Measurements from ENCODE around the gene NRXN3.

NRXN3 gene

DNA sequence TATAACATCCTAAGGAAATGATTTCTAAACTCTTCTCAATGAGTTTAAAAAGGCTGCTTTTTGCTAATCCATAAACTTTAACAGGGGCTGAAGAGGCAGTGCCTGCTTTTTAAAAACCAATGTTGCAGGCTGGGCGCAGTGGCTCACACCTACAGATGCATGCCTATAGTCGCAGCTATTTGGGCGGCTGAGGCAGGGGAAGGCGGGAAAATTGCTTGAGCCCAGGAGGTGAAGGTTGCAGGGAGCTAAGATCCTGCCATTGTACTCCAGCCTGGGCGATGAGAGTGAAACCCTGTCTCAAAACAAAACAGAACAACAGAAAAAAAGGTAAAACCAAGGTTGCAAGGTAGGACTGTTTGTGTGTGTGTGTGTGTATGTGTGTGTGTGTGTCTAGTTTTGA lies 1509.9 kb downstream of the NRXN3 start:
- no peak for DNase-seq

DNA sequence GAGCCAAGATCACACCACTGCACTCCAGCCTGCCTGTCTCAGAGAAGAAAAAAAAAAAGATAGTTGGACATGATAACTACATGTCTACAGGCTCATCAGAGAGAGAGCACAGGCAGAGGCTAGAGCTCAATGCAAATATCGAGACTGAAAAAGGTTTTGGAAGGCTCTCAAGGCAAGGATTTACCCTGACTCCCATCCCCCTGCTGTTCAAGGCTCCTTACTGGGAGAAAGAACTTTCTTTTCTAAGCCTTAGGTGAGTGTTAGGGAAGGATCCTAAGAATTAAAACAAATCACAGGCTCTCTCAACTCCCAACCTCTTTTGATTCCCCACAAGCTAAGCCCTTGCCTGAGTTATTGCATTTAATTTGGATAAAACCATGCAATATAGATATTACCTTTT lies 1516.0 kb downstream of the NRXN3 start:
- no peak for DNase-seq

DNA sequence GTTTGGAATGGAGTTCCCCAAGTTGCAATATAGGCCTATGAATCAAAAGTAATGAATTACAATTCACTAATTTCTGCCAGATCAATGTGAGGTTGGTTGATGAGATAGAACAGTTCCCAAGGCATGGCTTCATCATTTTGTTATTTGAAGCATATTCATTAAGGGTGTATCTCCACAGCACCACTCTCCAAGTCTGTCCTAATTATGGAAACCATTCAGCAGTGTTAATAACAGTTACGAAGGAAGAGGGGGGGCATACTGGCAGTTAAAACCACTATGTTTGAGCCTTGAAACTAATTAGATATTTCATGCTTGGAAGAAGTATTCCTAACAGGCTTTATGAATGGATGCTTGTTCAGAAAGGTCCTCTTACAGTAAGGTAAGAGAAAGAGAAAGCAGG lies 1520.8 kb downstream of the NRXN3 start:
- no peak for DNase-seq

DNA sequence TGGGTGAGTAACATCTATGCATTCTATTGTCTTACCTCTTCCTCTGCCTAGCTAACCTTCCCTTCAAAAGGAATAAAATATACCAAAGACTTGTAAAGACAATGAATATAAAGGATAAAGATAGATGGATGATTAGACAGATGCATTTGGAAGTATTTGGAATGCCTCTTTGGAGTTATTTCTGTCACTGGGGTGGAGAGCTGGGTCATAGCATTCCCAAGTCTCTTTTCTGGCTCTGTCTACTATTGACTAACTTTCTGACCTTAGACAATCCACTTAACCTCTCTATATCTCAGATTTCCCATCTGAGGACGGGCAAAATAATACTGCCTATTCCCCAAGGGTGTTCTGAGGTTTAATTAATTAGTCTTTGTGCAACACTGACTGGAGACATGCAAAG lies 1523.8 kb downstream of the NRXN3 start:
- no peak for DNase-seq

DNA sequence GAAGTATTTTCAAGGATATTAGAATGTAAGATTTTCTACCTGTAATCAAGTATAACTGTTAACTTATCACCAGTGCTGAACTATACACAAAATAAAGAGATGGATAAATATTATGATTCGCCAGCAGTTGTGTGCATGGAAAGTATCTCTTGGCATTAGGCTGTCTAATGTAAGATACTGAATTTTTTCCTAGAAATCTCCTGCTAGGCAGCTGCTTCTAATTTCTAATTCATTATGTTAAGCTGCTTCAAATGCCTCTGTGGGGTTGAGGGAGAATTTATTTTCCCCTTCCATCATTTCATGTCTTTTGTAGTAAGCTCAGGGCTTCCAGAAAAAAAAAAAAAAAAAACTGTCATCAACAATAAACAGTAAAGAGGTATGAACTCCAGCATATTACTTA lies 1525.1 kb downstream of the NRXN3 start:
- no peak for DNase-seq

DNA sequence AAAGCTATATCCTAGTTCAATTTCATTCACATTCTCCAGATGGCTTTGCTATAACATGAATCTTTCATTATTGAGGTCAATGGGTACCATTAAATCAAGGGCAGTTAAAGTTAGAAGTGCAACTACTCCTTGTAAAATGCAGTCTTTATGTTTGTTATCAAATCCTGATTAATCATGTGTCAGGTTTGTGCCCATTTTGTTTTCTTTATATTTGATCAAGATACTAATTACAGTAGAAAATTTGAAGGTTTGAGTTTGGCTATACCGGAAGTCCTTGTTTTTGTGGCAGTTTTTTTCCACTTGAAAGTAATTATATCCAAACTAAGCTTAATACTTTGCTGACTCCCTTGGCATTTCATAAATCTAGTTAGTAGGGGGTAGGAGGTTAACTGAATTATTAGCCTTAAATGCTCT lies 1528.1 kb downstream of the NRXN3 start:
- no peak for DNase-seq

DNA sequence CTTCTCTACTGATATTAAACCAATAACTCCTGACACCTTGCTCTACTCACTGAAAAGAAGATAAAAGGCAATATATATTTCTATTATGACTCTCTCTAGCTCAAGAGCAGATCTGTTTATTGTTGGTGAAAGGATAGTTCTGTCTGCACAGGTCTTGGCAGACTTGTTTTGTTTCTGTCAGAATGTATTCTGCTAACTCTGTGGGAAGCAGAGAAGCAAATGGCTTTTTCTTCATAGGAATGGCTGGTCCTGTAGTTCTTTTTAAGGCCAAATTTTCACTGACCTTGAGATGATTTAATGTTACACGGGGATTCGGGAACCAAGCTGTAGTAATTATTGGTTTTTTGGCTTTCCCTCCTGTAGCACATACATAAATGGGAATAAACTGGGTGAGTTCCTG lies 1529.0 kb downstream of the NRXN3 start:
- no peak for DNase-seq

DNA sequence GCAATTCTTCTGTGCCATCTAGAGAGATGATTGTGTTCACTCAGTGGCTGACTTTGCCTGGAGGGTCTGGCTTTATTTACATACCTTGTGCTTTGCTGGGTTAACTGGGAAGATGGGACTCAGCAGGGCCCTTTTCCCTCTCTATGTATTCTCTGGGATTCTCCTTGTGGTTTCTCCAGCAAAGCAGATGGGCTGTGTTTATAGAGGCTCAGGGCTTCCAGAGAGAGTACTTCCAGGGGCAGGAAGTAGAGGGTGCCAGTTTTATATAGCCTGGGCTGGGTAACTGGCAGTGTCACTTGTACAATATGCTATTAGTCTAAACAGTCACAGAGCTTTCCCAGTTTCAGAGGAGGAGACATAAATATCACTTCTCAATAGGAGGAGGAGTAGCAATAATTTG lies 1531.2 kb downstream of the NRXN3 start:
- no peak for DNase-seq

DNA sequence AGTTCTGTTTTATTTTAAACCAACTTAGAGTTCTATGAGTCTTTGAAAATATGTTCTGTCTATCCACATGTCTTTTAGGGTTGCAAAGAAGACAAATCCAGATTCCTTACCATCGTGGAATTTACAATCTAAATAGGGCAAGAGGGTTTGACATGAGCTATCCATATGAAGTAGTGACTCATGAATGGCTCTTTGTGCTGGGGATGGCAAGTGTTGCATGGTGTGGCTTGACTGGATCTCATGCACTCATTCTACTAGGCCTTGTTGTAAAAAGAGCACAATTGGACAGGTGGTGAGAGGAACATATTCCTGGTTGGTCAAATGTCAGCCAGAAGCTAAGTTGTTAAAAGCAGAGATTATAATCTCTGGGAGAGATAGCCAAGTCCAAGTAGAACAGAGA lies 1532.0 kb downstream of the NRXN3 start:
- no peak for DNase-seq

DNA sequence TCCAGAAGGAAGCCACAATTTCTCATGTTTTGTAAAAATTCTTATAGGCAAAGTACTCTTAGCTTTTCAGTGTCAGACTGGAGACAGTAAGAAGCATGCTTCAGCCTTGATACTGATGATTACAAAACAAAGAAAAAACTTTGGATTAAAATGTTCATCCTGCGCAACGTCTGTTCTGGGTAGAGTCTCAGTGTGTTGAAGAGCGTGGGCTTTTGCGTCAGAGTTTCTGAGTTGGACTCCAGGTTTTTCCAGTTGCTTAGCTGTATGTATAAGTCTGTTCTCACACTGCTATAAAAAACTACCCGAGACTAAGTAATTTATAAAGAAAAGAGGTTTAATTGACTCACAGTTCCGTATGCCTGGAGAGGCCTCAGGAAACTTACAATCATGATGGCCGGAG lies 1533.0 kb downstream of the NRXN3 start:
- DNase-seq: no peak

DNA sequence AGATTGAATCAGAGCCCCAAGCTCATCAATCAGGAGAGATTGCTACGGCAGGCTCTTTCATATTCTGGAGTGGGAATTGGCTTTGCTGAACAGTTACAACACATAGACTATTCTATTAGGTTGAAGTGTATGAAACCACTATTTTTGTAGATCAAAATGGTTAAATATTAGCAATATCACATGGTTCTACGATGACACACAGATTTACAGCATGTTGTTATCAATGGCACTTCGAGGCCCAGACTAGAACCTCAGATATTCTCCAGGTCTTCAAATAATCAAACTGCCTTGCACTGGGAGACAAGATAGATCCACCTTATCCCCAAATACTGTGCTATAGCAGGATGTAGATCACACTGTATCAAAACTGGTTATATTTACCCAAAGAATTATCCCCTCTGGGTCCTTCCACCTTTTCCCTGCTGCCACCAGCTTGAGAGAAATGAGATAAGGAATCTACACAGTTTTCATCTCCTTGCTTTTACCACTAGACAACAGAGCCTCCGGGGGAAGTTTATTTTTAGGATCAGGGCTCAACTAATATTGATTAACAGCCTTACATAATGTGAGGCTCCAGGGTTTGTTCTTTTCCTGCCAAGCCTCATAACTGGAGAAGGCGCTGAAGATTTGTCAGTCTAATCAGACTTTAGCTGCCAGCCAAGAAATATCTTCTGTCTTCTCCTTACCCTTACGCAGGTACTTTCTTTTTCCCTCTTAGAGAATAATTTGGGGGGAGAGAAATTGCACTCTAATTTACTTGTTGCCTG lies 1534.1 kb downstream of the NRXN3 start:
- no peak for DNase-seq

DNA sequence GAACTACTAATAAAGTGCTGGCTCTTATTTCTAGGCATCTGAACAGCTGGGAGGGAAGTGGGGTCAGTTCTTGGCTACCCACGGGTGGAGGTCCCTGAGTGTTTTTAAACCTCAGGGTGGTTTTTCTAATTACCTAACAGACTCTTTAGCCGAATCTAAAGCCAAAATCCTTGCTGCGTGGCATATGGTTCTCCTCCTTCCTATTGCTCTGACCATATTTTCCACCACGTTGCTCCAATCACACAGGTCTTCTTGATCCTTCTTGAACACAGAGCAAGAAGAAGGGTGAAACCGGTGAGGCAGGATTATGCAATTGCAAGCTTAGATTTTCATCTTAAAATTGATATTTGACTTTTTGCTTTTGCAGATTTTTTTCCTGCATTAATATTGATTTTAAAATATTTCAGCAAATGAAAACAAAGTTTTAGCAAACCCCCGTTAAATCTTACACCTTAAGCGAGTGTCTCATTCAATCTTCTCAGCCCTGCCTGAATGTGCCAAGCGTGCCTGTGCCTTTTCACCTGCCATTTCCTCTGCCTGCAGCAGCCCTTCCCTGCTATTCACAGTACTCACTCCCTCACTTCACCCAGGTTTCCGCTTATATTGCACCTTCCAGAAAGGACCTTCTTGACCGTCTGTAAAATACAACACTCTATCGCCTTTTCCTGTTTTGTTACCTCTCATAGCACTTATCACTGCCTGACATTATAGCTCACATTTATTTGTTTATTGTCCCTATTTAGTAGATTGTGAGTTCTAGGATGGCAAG lies 1535.1 kb downstream of the NRXN3 start:
- DNase-seq: no peak

DNA sequence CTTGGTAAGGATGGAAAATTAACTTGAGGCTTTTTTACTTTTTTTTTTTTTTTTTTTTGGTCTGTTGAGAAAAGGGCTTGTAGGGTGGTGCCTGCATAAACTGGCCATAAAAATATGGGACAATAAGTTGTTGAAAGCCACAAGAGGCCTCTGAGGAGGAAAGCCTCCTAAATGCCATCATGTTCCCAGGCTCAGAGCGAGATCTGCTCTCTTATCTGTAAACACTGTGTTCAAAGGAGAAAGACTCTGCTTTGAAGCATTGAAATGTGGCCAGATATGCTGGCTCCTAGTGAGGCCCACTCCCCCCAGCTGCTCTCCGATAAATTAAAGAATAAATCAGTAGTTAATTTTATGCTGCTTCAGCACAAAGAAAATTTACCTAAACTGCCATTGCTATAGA lies 1536.2 kb downstream of the NRXN3 start:
- no peak for DNase-seq

DNA sequence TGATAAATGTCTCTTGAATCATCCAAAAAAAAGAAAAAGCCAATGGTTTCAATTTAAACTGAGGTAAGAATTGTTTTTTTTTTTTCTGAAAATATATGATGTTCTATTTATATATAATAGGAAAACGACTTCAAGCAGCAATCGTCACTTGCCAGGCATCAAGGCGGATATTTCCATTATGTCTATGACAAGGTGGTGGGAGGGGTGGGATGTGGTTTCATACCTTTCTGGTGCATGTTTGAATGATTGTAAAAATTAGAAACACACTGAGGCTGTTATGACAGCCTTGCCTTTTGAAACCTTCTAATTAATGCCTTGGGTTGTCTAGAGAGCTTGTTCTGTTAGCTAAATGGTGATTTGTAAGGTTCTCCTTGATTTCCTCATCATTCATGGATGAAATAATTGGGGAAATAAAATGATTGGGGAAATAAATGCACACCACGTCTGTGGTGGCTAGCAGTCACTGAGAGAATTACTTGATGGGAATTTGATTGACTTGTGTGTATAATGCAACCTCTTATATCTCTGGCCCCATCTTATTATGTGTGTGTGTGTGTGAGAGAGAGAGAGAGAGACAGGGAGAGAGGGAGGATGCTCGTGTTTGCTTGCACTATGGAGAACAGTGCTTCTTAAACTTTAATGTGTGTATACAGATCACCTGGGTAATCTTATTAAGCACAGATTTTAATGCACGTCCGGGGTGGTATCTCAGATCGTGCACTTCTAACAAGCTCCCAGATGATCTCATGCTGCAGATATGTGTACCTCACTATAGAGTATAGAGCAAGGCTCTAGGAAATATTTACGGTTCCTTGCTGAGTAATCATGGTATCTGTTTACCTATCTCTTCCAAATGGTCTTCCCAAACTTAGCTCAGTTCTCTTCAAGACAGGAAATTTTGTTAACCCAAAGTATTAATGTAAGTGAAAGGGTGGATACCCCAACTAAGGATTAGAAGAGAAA lies 1538.5 kb downstream of the NRXN3 start:
- DNase-seq: no peak

DNA sequence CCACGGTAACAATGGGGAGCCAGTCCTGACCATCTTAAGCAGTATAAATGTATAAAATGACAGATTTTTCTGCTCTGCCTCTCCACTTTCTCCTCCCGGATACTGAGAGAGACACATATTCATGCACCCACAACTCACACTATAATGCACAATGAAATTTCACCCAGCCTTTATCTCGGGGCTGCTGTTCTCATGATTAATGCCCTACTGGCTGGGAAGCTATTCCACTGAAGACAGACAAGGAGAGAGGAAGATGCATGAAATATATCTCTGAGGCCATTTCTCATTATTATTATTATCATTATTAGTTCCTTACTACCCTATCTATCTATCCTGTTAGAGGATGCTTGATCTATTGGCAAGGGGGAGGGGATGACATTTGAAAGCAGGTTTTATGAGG lies 1539.4 kb downstream of the NRXN3 start:
- no peak for DNase-seq

DNA sequence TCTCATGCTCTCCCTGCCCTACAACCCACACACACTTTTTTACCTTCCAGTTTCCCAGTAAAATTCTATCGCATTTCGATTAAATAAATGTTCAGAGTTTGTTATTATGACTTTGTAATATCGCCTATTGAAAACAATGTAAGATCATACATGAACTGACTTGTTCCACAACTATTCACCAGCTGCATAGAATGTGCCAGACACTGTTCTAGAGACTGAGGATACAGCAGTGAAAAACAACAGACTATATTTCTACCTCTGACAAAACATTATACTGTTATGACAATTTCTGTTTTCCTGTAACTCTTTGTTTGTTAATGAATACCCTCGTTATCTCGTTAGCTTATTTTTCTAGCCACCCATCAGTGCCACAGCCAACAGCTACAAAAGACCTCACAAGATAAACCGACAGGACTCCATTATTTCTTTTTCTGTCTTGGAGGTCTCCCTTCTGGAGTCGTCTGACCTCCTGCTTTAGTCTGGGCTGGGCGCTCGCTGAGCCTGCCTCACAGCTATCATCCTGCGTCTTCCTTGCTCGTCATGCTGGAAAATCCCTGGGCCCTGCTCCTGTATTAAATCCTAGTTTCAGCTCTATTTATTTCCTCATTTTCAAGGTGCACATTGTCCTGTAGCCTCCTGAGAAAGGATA lies 1542.3 kb downstream of the NRXN3 start:
- no peak for DNase-seq

DNA sequence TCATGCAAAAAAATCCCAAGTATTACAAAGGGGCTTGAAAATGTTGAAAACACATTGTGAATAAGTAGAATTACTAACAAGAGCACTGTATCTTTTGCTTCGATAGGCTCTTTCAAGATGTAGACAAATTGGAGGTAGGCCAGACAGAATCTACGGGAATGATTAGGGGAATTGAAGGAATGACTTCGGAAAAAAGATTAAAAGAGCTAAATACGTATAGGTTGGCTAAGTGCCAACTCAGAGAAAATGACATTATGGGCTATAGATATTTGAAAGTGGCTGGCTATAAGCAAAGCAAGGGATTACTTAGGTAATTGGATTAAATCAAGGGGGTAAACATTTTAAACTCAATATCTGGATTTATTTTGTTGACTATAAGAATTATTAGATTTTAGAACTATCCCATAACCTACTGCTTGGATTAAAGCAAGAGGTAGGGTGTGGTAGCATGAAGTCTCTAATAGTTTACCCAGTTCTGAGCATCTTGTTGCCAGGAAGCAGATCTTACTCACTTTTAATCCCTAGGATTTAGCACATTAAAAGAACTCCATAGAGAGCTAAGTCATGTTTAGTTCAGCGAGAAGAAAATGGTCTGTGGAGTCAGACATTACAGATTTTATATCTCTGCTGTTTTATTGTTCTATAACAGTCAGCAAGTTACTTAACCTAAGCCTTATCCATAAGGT lies 1551.4 kb downstream of the NRXN3 start:
- DNase-seq: no peak

DNA sequence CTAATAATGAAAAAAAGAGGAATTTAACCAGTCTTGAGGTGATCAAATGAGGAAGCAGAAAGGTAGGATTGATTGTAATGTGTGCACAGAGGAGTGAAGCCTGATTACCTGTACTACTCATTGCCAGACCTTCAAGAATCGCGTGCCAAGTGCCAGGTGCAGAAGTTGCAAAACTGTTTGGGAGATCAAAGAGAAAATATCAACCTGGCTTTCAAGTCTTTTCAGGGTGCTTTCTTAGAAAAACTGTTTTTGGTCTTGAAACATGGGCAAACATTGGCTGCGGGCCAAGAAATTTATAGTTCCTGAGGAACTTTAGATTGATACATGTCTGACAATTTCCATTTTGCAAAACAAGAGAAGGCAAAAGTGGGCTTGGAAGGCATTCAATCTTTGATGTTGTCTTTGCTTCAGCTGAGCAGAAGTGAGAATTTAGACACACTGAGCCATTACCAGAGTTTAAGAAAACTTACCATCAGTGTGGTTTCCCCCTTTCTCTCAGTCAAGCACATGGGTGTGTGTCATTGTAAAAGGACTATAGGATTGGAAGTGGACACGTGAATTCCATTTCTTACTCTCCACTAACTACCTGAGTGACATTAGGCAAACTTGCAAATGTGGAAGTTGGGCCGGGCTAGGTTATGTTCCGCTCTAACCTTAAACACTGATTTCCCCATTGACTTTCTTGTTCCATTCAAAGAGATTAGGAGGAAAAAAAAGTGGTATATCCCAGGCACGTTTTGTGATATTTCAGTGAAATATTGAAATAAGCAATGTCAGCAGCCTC lies 1555.0 kb downstream of the NRXN3 start:
- no peak for DNase-seq

DNA sequence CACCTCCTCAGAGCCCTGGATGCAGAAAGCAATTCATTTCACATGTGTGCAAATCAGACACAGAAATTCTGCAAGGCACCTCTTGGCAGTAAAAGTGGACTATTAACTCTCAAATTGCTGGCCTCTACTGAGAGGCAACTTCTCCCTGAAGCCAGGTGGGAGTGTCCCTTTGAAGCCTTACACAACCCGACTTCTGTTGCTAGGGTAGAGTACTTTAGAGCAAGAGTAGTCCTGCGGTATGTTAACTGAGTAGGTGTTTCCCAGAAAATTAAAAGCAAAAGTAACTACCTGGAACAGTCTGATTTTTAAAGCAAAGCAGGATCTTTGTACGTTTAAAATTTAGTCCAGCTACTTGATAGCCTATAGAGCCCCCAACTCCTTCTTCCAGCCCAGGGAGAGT lies 1557.7 kb downstream of the NRXN3 start:
- DNase-seq: no peak

DNA sequence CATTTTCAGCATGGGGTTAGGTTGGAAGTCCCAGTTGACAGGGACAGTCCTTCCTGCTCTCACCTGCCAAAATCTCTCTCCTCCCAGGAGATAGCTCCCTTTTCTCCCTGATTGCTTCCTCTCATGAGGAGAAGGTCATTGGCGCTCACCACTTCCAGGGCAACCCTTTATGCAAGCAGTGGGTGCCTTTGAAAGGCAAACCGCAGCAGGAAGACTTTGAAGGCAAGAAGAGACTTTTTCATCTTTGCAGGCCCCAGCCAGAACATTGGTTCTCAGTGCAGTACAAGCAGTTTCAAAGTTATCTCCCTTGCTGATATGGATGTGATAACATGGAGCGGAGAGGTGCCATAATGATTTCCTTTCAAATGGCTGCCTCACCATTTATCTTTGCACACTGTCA lies 1558.2 kb downstream of the NRXN3 start:
- DNase-seq: no peak

DNA sequence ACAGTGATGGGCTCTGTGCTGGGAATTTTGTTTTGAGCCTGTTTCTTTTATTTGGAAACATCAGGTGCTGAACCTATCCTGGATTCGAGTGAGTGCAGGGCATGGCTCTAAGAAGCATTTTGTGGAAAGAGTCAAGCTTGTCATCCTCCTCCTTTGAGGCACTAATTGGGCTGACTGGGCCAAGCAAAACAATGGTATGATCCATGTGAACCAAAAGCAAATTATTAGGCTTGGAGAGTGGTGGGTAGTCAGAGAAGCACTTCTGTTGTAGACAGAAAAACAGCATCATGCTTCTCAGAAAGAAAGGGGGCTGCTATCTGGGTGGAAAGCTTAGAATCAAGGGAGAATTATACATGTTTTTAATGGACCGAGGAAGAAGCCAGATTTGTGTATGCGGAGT lies 1559.6 kb downstream of the NRXN3 start:
- no peak for DNase-seq

Measured in T1000 (cell line).